GM19324 (cell line): ENCODE results near the gene P2RY6.
"Not testable (repeated sequence)": the region's sequence is repeated elsewhere in the genome, so short reads cannot be mapped to it uniquely, and the experiment has no call there.

Source experiments
- ATAC-seq: cut with Tn5 transposase; IDR thresholded peaks from one replicate; pipeline ENCODE4 v1.9.1; 2021; ENCODE audit warnings: mild to moderate bottlenecking, moderate library complexity; ENCODE audit not compliant: unreplicated experiment, low FRiP score

Gene P2RY6

GRCh38 chr11:73258104-73259035, 13.8 kb upstream of the P2RY6 start:
- ATAC-seq = no peak

- ATAC-seq = no peak
Observed at GRCh38 chr11:73259406-73260126, 12.6 kb upstream of the P2RY6 start.

DNA sequence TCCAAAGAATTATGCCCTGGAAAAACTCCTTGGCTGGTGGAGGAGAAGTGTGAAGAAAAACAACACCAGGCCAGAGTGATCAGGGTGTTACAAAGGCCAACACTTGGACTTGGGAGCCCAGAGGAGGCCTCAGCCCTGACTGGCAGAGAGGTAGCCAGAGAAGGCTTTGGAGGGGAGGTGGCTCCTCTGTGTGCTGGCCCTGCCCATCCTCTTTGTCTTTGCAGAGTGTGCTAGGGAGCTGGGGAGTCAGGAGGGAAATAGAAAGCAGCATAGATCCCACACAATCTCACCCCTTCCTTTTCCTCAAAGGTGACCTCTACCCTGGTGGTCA, 12.0 kb upstream of the P2RY6 start:
- no peak for ATAC-seq

- no peak for ATAC-seq
Observed at GRCh38 chr11:73262851-73263495, 9.2 kb upstream of the P2RY6 start.

DNA sequence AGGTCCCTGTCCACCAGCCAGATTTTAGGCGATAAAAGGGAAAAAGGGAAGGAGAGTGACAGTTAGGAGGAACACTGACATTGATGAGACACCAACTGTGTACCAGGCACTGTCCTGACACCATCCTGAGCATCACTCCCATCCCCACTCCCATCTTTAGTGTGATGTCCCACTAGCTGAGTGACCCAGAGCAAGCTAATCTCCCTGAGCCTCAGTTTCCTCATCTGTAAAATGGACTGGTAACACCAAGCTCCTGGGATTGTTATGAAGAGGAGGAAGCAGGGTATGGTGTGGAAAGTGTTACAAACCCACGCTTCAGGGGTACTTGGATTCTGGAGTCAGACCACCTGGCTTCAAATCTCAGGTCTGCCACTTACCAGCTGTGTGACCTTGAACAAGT, 8.5 kb upstream of the P2RY6 start:
- ATAC-seq = no peak

DNA sequence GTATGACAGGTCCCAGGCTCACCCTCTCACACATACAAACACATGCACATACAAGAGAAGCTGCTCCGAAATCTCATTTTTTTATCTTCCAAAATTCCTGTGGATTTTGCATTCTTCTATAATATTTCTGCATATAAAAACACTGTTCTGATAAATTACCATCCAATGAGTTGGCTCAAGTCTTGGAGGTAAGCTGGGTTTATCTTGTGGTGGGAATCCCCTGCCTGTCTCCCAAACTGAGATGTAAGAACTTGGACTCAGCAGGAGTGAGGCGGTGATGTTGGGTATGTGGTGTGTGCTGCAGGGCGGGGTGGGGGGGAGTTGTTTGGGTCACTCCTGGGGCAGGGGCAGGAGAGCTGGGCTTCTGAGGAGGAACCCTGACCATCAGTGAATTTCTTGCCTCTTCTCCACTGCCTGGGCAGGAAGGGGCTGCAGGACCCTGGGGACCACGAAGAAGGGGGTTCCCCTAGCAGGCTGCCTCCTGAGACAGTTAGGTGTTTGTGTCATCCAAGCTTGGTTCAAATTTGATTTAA, 6.8 kb upstream of the P2RY6 start:
- no peak for ATAC-seq

DNA sequence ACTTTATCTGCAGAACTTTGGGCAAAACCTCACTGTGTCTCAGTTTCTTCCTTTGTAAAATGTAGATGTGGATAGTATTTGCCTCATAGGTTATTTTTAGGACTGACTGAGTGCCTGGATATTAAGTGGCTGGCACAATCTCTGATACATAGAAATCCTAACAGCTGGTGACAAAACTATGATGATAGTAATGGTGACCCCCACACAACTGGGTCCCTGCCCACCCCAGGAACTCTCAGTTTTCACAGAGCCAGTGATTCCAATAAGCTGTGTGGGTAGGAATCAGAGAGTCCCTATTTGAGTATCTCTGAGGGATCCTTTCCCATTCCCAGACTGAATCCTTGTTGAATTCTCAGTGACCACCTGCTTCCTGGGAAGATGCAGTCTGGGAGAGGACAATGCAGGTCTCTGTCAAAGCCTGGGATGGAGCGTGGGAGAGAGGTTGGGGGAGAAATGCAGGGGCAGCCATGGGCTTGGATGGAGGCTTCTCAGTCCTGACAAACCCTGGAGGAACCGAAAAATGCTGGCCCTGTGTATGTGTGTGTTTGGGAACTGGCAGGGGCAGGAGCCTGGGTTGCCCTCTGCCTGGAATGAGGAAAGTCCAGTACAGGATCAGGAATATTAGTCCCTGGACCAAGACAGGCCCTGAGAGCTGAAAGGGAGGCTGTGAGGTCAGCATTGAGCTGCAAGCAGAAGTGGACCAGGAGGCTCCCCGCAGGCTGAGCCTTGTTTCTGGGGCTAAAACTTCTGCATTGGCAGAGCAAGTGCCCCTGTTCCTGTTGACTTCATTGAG, 6.1 kb upstream of the P2RY6 start:
- ATAC-seq = no peak

- no peak for ATAC-seq
Observed at GRCh38 chr11:73266646-73267020, 5.5 kb upstream of the P2RY6 start.

GRCh38 chr11:73267122-73267846, 4.9 kb upstream of the P2RY6 start:
- no peak for ATAC-seq

DNA sequence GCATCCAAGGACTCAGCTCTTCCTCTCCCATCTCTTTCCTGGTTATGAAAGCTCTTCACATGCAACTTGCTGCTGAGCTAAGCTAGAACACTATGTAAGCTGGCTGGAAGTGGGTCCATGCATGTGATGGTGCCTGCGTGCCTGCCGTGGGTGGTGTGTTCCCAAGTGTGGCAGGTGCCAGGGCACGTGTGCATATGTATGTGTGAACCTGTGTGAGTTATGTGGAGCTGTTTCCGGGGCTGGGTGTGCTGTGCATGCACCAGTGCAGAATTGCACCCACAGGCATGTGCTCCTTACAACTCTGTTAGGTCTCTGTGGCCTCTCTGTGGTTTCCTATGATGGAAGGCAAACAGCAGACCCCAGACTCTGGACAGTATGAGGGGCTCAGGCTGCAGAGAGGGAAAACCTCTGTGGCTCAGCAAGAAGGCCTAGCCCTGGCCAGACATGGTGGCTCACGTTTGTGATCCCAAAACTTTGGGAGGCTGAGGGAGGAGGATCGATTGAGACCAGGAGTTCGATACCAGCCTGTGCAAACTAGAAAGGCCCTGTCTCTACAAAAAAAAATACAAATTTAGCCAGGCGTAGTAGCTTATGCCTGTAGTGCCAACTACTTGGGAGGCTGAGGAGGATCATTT, 4.1 kb upstream of the P2RY6 start:
- no peak for ATAC-seq

- no peak for ATAC-seq
Observed at GRCh38 chr11:73268671-73269271, 3.4 kb upstream of the P2RY6 start.

DNA sequence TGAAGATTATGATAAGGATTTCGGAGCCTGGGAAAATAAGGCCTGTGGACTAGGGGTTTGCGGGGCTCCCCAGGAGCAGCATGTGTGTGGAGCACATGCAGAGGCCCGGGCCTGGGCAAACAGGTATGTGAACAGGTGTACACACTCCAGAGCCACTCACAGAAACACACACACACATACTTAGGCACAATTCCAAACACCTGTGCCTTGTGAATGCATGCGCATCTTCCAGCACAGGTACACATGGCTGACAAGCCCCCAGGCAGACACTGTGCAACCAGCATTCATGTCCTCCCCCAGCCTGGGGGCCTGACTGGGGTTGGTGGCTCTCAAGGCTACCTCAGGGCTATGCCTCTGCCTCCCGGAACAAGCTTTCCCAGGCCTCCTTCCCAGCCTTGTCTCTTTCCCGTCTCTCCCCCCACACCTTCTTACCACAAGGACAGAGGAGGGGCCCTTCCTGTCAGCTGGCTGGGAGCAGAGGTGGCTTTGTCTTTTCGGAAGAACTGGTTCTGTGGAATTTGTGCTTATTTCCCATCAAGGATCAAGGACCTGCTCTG, 2.6 kb upstream of the P2RY6 start:
- no peak for ATAC-seq

- ATAC-seq = no peak
Observed at GRCh38 chr11:73270016-73270854, 1.9 kb upstream of the P2RY6 start.

DNA sequence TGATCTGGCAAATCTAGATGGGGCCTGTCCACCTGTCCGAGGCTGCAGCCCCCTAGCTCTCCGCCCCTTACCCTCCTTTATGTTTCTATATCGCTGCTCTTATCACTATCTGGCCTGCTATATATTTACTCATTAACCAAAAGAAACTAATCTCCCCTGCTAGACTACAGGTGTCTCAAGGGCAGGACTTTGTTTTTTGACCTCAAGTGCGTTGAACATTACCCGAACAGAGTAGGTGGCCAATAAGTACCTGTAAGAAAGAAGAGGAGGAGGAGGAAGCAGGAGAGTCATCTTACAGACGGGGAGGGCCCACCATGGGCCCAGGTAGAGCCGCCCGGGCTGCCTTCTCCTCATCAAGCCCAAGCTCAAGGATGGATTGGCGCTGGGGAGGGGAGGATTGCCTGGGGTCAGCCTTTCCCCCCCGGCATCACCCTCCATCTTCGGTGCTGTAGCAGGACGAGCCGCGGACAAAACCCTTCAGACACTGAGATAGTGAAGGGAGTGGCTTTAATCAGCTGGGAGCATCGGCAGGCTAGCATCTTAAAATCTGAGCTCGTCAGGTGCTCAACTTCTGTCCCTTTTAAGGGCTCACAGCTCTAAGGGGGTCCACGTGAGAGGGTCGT, 1.2 kb upstream of the P2RY6 start:
- no peak for ATAC-seq

- ATAC-seq = not testable (repeated sequence)
Observed at GRCh38 chr11:73271478-73271865, 666 bp upstream of the P2RY6 start.

- ATAC-seq = no peak
Observed at GRCh38 chr11:73272680-73273038, 521 bp downstream of the P2RY6 start.

DNA sequence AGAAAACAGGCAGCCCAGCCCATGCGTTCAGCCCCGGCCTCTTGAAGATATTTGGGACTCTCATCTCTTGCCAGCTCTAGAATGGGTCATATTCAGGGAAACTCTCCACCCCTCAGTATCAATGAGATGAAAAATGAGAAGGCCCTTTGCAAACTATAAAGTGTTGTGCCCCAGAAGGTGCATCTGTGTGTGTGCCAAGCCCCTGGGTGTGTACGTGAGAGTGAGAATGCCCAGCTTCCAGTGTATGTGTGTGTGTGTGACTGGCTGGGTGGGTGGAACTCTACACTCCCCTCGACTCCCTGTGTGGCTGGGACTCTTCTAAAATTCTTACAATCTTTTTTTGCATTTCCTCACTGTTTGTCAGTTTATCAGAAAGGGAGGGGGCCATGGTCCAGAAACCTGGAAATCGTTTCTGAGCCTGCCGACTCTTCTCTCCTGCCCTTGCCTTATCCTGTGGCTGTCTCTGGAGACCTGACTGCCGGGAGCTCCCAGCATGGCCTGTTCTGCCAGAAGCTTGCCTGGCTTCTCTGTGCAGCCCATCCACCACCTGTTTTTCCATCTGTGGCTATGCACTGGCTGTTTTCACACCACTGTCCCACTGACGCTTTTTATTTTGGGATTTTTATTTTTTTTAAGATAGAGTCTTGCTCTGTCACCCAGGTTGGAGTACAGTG, 1.2 kb downstream of the P2RY6 start:
- ATAC-seq = no peak
